Body of pancreas (tissue), 4 donors: ENCODE data around the gene HDAC7. TPM values are rescaled to one million over a fixed set of nuclear protein-coding genes. Genes with fewer than 3 reads are reported as not detected.
A peak's percentile ranks its signal among the peaks of the same experiment; 100 is the strongest.

Source experiments
- ATAC-seq: fragments of 150-250 bp; one replicate; pipeline ENCODE4 v1.9.1; 2016
- DNase-seq, 4 donors: peaks; one replicate each; pipeline ENCODE4 v3.0.0-alpha.2; 2019
- H3K27ac ChIP-seq, 4 donors: fragments of 200-600 bp; sonication (generic); 1 replicate in 3 of 4; 2 replicates in 1 of 4; pipeline versions ENCODE4 v1.5.1 to v1.6.1; 2016 to 2019; ENCODE audit warnings: mild to moderate bottlenecking in 1 of 4, mixed read lengths in 1 of 4, moderate library complexity in 1 of 4
- H3K27me3 ChIP-seq, 2 donors: fragments of 200-600 bp; sonication (generic); one replicate each; pipeline ENCODE4 v1.6.0; 2016; ENCODE audit warnings: mild to moderate bottlenecking in 1 of 2
- H3K36me3 ChIP-seq, 2 donors: fragments of 200-600 bp; sonication (generic); replicated peaks in 1 of 2; 2 replicates each; pipeline ENCODE4 v1.5.1; 2016; ENCODE audit warnings: low read depth in 2 of 2; ENCODE audit not compliant: insufficient read depth in 1 of 2
- H3K4me1 ChIP-seq: fragments of 200-600 bp; sonication (generic); one replicate; pipeline ENCODE4 v1.6.0; 2016
- H3K4me3 ChIP-seq, 2 donors: fragments of 200-600 bp; sonication (generic); 1 replicate in 1 of 2; 2 replicates in 1 of 2; pipeline ENCODE4 v1.5.1; 2016 to 2019
- H3K9me3 ChIP-seq, 3 donors: fragments of 200-600 bp; sonication (generic); 1 replicate in 2 of 3; 2 replicates in 1 of 3; pipeline ENCODE4 v1.5.1; 2016
- POLR2A ChIP-seq, 3 donors: fragments of 450-650 bp; IDR thresholded peaks; one replicate each; pipeline ENCODE4 v1.6.1; 2016; ENCODE audit warnings: antibody characterized with exemption in 3 of 3, mild to moderate bottlenecking in 2 of 3
- whole genome bisulfite sequencing, 2 donors: methylation state at CpG; one replicate each; pipeline ENCODE4 v1.1.5; 2017; 5-methylcytosine and 5-hydroxymethylcytosine counted together
- intact Hi-C: fragments of 100-400 bp; cut with DNase I; formaldehyde crosslinking; loops from one replicate; pipeline ENCODE4 v1.15.1; 2023
- total RNA-seq, 2 donors: library from RNA; depleted of rRNA; stranded (reverse); fragments of >200 nt; gene quantifications; one replicate each; pipeline ENCODE4 v1.1.0, GENCODE V29; 2016
- TF ChIP-seq, protein P1 (sequence below), 7 experiments: fragments of 450-650 bp in 4 of 7; fragments of 200-600 bp in 3 of 7; sonication (generic) in 3 of 7; IDR thresholded peaks; one replicate each; pipeline ENCODE4 v1.5.1; 2016 to 2019; ENCODE audit warnings: antibody characterized with exemption in 7 of 7

The HDAC7 gene
- total RNA-seq, 2 donors from 2014 or later: 26.2 to 26.7 TPM

DNA sequence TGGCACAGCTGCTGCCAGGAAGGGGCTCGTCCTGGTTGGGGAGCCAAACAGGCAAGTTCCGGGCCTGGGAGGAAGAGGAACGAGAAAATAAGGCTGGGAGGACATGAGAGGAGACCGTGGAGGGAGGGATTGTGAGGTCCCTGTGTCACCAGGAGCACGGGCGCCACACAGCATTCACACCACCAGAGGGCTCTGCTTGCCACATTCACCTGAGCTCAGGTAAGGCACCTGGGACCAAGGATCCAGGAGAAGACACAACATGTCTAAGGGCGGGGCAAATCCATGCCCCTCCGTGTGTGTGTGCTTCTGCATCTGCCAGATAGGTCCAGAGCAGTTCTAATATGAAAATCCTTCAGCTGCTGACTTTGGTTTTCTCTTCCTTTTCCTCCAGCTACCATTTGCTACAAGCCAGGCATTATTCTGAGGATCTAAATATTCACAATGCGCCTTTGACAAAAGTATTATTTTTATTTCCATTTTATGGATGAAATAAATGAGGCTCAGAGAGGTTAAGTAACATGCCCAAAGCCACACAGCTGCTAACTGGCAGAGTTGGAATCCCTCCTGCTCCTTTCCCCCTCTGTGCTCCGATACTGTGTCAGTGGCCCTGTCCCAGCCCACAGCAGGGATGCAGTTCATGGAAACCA lies 75.6 kb downstream of the HDAC7 start:
- Histone ChIP-seq H3K27ac (no peak overlapping the region), H3K27me3 (no peaks in the 10 kb centered on the region), H3K4me1 (peaks cover 12% of the 10 kb centered on the region), H3K36me3 (no peaks in the 10 kb centered on the region), H3K9me3 (no peaks in the 10 kb centered on the region), H3K4me3 (no peak overlapping the region)
- ATAC-seq: peak; percentile 88
- peak; percentile 84 to 90 (median 88) for DNase-seq
- WGBS, 2 donors: 25 to 28% methylated on average over 10 of the region's 10 CpGs
- TF ChIP-seq, protein P1, sequence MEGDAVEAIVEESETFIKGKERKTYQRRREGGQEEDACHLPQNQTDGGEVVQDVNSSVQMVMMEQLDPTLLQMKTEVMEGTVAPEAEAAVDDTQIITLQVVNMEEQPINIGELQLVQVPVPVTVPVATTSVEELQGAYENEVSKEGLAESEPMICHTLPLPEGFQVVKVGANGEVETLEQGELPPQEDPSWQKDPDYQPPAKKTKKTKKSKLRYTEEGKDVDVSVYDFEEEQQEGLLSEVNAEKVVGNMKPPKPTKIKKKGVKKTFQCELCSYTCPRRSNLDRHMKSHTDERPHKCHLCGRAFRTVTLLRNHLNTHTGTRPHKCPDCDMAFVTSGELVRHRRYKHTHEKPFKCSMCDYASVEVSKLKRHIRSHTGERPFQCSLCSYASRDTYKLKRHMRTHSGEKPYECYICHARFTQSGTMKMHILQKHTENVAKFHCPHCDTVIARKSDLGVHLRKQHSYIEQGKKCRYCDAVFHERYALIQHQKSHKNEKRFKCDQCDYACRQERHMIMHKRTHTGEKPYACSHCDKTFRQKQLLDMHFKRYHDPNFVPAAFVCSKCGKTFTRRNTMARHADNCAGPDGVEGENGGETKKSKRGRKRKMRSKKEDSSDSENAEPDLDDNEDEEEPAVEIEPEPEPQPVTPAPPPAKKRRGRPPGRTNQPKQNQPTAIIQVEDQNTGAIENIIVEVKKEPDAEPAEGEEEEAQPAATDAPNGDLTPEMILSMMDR (IDR thresholded peaks at IDR 0.05): peak; percentile 65 to 93 (median 87)
- no peak for TF ChIP-seq POLR2A (IDR thresholded peaks at IDR 0.05)
- intact Hi-C loops: no loop called here

DNA sequence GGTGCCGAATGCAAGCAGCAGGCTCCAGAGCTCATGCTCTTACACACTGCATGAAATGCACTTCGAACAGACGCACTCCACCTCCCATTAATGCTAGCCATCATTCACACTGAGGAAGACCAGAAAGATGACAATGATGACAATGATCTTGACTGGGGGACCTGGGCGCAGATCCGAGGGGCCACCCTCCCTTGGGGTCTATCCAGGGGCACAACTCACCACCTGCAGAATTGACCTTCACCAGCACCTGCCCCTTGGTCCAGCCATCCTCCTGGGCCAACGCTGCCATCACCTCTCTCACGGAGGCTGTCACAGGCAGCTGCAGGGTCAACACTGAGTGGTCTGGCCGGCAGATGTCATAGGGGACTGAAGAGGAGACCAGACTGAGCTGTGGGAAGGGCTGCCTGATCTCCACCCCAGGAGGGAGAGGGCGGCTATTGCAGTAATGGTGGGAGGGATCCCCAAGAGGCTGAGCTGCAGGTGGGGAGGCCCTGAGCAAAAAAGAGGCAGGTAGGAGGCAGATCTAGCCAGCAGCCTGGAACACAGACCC lies 76.3 kb downstream of the HDAC7 start:
- WGBS, 2 donors: 48 to 66% methylated on average over 7 to 9 of the region's 9 CpGs
- Histone ChIP-seq H3K36me3 (no peaks in the 10 kb centered on the region), H3K27me3 (no peaks in the 10 kb centered on the region), H3K4me1 (peaks cover 12% of the 10 kb centered on the region), H3K9me3 (no peaks in the 10 kb centered on the region), H3K27ac (no peak overlapping the region), H3K4me3 (no peak overlapping the region)
- DNase-seq: no peak
- intact Hi-C loops: no loop called here
- TF ChIP-seq POLR2A (IDR thresholded peaks at IDR 0.05): no peak
- TF ChIP-seq, protein P1 (IDR thresholded peaks at IDR 0.05): no peak
- no peak for ATAC-seq

DNA sequence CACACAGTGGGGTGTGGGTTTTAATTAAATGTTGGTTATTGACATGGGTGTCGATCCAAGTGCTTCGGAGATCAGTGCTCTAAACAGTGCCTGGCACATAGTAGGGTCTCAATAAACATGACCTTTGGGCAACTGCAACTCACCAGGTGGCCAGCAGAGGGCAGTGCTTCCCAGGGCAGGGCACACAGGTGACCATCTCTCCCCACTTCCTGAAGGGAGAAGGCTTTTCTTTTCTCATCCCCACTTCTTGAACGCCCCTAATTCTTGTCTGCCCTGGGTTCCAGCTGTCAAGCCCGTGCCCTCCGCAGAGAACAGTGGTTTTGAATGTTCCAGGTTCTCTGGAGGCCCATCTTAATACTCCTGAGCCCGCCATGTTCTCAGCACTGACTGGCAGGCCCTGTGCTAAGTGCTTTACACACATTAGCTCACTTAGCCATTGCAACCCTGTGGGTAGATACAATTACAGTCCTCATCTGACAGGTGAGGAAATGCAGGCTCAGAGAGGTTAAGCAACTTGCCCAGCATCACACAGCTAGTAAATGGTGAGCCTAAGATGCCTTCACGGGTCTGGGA lies 77.4 kb downstream of the HDAC7 start:
- peak; percentile 52 to 72 (median 62) for DNase-seq
- WGBS, 2 donors: 51 to 57% methylated on average over 7 of the region's 7 CpGs
- Histone ChIP-seq H3K36me3 (no peaks in the 10 kb centered on the region), H3K4me1 (peaks cover 21% of the 10 kb centered on the region), H3K9me3 (no peaks in the 10 kb centered on the region), H3K27ac (no peak overlapping the region), H3K27me3 (no peaks in the 10 kb centered on the region), H3K4me3 (no peak overlapping the region)
- intact Hi-C loops: no loop called here
- no peak for ATAC-seq
- TF ChIP-seq, protein P1 (IDR thresholded peaks at IDR 0.05): peak; percentile 84 to 98 (median 95)
- TF ChIP-seq POLR2A (IDR thresholded peaks at IDR 0.05): no peak

DNA sequence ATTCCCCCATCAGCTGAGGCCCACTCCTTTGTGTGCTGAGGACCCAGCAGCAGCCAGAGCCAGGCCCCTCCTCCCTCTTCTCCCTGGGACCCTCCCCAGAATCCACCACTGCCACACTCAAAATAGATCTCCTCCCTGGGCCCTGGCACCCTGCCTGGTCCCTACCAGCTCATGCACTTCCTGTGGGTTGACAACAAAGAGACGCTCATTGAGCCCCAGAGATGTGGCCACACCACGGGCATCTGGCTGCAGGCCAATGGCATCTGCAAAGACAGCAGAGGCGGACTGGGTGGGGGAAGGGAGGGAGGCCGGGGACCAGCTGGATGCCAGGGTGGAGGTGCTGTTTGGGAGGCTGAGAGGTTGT lies 78.4 kb downstream of the HDAC7 start:
- no peak overlapping the region for H3K27ac ChIP-seq
- TF ChIP-seq POLR2A (IDR thresholded peaks at IDR 0.05): no peak
- TF ChIP-seq, protein P1 (IDR thresholded peaks at IDR 0.05): no peak
- H3K4me1 ChIP-seq: peaks cover 31% of the 10 kb centered on the region
- no peak overlapping the region for H3K4me3 ChIP-seq
- DNase-seq (peak; percentile 47 to 73 (median 60)), ATAC-seq (no peak)
- intact Hi-C loops: no loop called here
- WGBS, 2 donors: 4 to 32% methylated on average over 4 of the region's 4 CpGs
- H3K9me3 ChIP-seq: no peaks in the 10 kb centered on the region
- no peaks in the 10 kb centered on the region for H3K27me3 ChIP-seq
- no peaks in the 10 kb centered on the region for H3K36me3 ChIP-seq
